Natural killer cell treated with Interleukin-12 subunit alpha and Interleukin-12 subunit beta and Interleukin-15 and Interleukin-18, amount 100 ng/mL, for 72 hours (primary cell): Measurements from ENCODE around the gene FMO2. TPM values are rescaled to one million over a fixed set of nuclear protein-coding genes. Genes with fewer than 3 reads are reported as not detected.

ENCODE experiments used
- ATAC-seq, 2 donors: fragments of 150-1000 bp; cut with Tn5 transposase in 1 of 2; sonication (Bioruptor Pico), chemical (Tn5 transposase) in 1 of 2; 2 replicates each; pipeline ENCODE4 v1.10.0; 2021
- DNase-seq: peaks from one replicate; pipeline ENCODE4 v3.0.0; 2022; ENCODE audit warnings: low spot score
- H3K27ac Mint-ChIP-seq, 2 donors: 1 replicate in 1 of 2; 2 replicates in 1 of 2; pipeline ENCODE4 v1.8.0; 2022; ENCODE audit warnings: mixed read lengths in 2 of 2, mild to moderate bottlenecking in 1 of 2, moderate library complexity in 1 of 2
- H3K27me3 Mint-ChIP-seq, 2 donors: 1 replicate in 1 of 2; 2 replicates in 1 of 2; pipeline ENCODE4 v1.8.0; 2022; ENCODE audit warnings: mixed read lengths in 2 of 2
- H3K36me3 Mint-ChIP-seq: one replicate; pipeline ENCODE4 v1.8.0; 2022; ENCODE audit warnings: mixed read lengths
- H3K4me1 Mint-ChIP-seq, 2 donors: 1 replicate in 1 of 2; 2 replicates in 1 of 2; pipeline ENCODE4 v1.8.0; 2022; ENCODE audit warnings: low read depth in 2 of 2, mixed read lengths in 2 of 2, mild to moderate bottlenecking in 1 of 2
- H3K4me3 Mint-ChIP-seq: one replicate; pipeline ENCODE4 v1.8.0; 2022; ENCODE audit warnings: mixed read lengths
- H3K9me3 Mint-ChIP-seq: 2 replicates; pipeline ENCODE4 v1.8.0; 2022; ENCODE audit warnings: mixed read lengths
- total RNA-seq, 2 donors: library from RNA; stranded (reverse); gene quantifications; one replicate each; pipeline ENCODE4 v1.2.3, GENCODE V29; 2022

FMO2 gene, protein sequence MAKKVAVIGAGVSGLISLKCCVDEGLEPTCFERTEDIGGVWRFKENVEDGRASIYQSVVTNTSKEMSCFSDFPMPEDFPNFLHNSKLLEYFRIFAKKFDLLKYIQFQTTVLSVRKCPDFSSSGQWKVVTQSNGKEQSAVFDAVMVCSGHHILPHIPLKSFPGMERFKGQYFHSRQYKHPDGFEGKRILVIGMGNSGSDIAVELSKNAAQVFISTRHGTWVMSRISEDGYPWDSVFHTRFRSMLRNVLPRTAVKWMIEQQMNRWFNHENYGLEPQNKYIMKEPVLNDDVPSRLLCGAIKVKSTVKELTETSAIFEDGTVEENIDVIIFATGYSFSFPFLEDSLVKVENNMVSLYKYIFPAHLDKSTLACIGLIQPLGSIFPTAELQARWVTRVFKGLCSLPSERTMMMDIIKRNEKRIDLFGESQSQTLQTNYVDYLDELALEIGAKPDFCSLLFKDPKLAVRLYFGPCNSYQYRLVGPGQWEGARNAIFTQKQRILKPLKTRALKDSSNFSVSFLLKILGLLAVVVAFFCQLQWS
- total RNA-seq, result not detected

DNA sequence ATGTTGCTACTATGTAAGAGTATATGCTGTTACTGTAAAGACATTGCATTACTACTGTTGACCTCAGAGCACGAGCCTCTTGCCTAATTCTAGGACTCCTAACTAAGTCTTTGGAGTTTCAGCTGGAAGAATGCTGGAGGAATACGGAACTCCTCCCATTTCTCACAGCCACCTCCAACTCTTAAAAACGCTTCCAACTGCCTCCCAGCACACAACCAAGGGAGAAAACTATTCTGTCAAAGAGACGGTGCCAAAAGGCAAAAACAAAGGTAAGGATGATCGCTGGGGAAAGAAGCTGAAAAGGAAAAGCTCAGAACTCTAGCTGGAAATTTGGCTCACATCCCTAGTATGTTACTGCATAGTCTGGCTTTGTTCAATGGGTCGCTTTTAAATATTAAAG, at the start of gene FMO2:
TSS of gene FMO2 (plus strand) at position 210 of the 400 bp plus-strand sequence. CDS start 414 bp downstream, outside the sequence.
- Mint-ChIP-seq H3K4me3 (no peak within 1 kb of the TSS), H3K4me1 (no peaks in the 10 kb centered on the region), H3K27me3 (peaks cover 6 to 26% of the 10 kb centered on the region in 2 donors), H3K27ac (no peak within 1 kb of the TSS), H3K9me3 (no peaks in the 10 kb centered on the region), H3K36me3 (no peaks in the 10 kb centered on the region)
- DNase-seq, result no peak
- ATAC-seq, result no peak

DNA sequence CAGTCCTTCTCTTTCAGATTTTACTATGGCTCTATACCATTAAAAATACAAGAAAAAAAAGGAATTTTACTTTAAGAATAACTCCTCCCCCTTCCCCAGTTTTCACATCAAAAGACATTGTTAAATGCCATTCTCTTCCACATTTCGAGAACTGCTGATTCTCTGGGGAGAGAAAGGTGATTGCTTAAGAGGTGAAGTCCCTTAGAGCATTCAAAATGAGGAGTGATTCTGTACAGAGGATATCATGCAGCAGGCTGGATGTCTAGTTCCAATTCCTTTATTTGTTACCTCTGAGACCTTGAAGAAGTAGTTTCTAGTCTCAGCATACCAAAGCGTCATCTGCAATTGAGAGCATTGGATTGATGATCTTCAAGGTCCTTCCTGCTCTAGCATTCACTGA, 47.5 kb upstream of the FMO2 start:
- DNase-seq (no peak), ATAC-seq (no peak)
- H3K4me3 Mint-ChIP-seq, result no peak overlapping the region
- no peaks in the 10 kb centered on the region for H3K36me3 Mint-ChIP-seq
- no peak overlapping the region for H3K27ac Mint-ChIP-seq
- H3K4me1 Mint-ChIP-seq, result no peaks in the 10 kb centered on the region
- H3K27me3 Mint-ChIP-seq, result peaks cover 5 to 29% of the 10 kb centered on the region in 2 donors
- H3K9me3 Mint-ChIP-seq, result peaks cover 2% of the 10 kb centered on the region

DNA sequence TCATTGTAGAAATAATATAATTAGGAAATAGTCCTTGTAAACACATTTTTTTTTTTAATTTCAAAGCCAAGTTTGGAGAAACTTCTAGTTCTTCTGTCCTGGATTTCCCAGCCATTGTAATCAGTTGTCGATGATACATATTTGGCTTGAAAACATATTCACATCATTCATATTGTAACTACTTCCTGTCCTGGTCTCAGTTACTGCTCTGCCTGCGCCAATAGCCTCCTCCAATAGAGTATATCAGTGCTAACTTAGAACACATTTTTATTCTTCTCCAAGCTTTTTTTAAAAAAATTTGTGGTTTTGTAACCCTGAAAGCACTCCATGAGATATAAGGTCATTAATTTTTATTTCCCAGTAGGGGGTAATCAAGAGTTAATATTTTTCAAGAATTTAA, 46.1 kb upstream of the FMO2 start:
- Mint-ChIP-seq H3K9me3 (peaks cover 2% of the 10 kb centered on the region), H3K4me1 (no peaks in the 10 kb centered on the region), H3K27ac (no peak overlapping the region), H3K36me3 (no peaks in the 10 kb centered on the region), H3K27me3 (peaks cover 5 to 34% of the 10 kb centered on the region in 2 donors), H3K4me3 (no peak overlapping the region)
- DNase-seq (no peak), ATAC-seq (no peak)

DNA sequence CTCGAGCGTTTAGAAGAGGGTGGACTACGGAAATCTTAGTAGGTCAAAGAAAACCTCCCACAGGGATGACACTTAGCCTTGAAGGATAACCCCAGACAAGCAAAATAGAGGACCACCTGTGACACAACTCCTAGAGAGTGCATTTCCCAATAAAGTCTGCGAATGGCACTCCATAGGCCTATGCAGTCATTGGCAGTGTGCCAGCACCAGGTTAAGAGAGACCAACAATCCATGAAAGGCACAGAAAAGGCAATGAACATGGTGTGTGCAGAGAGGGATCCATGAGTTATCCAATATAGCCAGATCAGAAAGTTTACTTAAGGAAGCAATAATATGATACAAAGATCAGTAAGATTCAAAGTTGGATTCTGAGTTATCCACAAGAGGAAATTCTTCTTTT, 45.2 kb upstream of the FMO2 start:
- H3K4me3 Mint-ChIP-seq, result no peak overlapping the region
- ATAC-seq (no peak), DNase-seq (no peak)
- peaks cover 5 to 42% of the 10 kb centered on the region in 2 donors for H3K27me3 Mint-ChIP-seq
- H3K9me3 Mint-ChIP-seq, result peaks cover 3% of the 10 kb centered on the region
- H3K4me1 Mint-ChIP-seq, result no peaks in the 10 kb centered on the region
- no peak overlapping the region for H3K27ac Mint-ChIP-seq
- no peaks in the 10 kb centered on the region for H3K36me3 Mint-ChIP-seq

DNA sequence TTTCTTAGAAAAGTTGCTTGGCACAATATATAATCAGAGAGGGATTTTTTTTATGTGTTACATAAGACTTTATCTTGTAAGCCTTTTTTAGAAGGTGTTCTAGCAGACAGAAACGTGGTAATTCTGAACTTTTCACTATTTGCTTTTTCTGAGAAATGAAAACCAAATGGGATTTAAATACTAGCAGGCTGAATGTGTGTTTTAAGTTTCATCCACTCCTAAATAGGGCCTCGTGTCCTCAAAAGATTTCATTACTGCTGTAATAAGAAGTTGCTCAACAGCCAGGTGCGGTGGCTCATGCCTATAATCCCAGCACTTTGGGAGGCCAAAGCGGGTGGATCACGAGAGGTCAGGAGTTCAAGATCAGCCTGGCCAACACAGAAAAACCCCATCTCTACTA, 44.7 kb upstream of the FMO2 start:
- no peak overlapping the region for H3K27ac Mint-ChIP-seq
- no peak for DNase-seq
- H3K4me1 Mint-ChIP-seq, result no peaks in the 10 kb centered on the region
- ATAC-seq, result no peak
- H3K36me3 Mint-ChIP-seq, result no peaks in the 10 kb centered on the region
- peaks cover 6% of the 10 kb centered on the region for H3K9me3 Mint-ChIP-seq
- H3K27me3 Mint-ChIP-seq, result peaks cover 5 to 47% of the 10 kb centered on the region in 2 donors
- no peak overlapping the region for H3K4me3 Mint-ChIP-seq

DNA sequence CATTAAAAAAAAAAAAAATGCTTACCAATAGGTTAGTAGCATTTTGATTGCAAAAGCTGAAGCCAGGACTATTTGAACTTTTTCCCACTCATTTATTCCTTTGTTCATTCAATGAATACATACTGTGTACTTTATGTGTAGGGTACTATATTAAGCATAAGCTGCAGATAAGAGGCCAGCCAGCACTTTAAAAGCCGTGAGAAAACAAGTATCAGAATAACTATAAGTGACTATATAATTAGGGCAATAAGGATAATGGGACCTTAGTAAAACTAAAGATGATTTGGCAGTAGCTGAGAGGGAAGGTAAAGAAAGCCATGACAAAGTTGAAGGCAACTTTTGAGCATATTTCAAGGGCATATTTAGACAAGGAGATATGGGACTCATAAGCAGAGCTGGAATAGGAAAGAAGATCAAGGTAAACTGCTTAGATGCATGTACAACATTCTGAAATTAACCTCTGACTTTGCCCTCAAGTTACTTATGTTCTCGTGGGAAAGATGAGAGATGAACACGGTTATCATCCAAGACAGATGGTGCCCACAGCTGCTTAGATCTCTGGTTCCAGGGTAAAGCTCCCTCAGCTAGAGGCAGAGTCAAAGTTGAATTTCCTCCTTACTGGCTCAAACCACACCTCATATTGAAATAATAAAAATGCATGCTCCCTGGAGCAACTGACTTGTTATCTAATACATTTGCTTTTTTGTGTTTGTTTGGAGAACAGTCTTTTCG, 44.0 kb upstream of the FMO2 start:
- H3K4me1 Mint-ChIP-seq, result no peaks in the 10 kb centered on the region
- no peak for DNase-seq
- H3K4me3 Mint-ChIP-seq, result no peak overlapping the region
- H3K36me3 Mint-ChIP-seq, result no peaks in the 10 kb centered on the region
- no peak for ATAC-seq
- no peak overlapping the region for H3K27ac Mint-ChIP-seq
- peaks cover 5 to 46% of the 10 kb centered on the region in 2 donors for H3K27me3 Mint-ChIP-seq
- peaks cover 6% of the 10 kb centered on the region for H3K9me3 Mint-ChIP-seq

DNA sequence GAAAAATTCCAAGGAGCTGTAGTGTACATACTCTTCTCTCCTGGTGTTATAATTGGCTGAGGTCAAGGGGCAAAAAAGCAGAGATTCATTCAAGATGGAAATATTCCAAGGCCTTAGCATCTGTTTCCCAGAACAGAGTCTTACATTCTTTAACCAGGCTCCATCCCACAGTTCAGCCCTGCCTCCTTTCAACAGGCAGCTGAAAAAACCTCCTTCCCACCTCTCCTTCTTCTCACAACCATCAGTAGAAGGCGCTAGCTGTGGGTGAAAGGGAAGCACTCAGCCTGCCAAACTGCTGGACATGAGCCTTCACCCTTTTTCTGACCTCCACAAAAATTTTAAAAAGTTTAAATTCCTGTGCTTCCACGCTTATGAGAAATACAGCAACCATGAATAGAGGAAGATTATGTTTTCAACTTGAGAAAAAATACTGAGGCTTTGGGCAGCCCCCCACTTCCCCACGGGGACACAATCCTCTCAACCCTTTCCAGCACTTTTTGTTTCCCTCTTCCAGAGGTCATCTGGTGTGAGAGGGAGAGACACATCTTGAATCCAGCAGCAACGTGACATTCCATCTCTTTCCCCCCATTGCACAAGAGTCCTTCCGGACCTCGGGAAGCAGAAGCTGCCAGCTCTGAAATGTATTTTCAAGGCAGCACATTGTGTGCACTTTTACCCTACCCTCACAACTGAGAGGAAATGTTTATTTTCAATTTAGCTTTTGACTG, 43.2 kb upstream of the FMO2 start:
- ATAC-seq (no peak), DNase-seq (no peak)
- H3K4me3 Mint-ChIP-seq, result no peak overlapping the region
- no peaks in the 10 kb centered on the region for H3K36me3 Mint-ChIP-seq
- H3K27me3 Mint-ChIP-seq, result peaks cover 3 to 39% of the 10 kb centered on the region in 2 donors
- peaks cover 3% of the 10 kb centered on the region for H3K9me3 Mint-ChIP-seq
- H3K27ac Mint-ChIP-seq, result no peak overlapping the region
- H3K4me1 Mint-ChIP-seq, result no peaks in the 10 kb centered on the region

DNA sequence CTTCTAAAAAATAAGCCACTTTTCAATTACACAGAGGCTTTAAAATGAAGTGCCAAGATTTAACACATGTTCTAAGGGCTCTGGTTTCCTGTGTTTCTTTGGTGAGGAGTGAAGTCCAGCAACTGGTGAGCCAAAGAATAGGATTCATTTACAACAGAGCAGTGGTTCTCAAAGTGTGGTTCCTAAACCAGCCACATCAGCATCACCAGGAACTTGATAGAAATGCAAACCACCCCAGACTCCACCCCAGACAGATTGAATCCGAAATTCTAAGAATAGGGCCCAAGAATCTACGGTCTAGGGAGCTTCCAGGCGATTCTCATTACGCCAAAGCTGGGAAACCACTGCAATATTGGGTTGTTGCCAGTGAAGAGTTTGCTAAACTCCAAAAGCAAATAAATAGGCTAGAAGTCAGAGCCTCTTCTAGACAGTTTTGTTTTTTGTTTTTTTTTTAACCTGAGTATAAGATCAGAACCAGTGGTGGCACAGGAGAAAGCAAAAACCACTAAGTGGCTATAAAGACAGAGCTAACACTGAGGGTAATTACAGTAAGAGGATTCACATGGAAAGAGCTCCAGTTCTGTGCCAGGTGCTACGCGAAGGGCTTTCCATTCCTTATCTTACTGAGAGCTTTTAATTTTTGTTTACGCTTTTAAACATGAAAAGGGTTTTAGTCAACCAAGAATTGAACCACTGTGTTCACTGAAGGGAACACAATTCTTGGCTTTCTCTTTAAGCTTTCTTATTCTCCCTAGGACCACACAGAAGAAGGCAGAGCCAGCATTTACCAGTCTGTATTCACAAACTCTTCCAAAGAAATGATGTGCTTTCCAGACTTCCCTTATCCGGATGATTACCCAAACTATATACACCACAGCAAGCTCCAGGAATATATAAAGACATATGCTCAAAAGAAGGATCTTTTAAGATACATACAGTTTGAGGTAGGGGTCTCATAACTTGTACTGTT, 42.4 kb upstream of the FMO2 start:
- peaks cover 2 to 30% of the 10 kb centered on the region in 2 donors for H3K27me3 Mint-ChIP-seq
- ATAC-seq, result no peak
- peaks cover 3% of the 10 kb centered on the region for H3K9me3 Mint-ChIP-seq
- H3K27ac Mint-ChIP-seq, result no peak overlapping the region
- no peaks in the 10 kb centered on the region for H3K4me1 Mint-ChIP-seq
- no peaks in the 10 kb centered on the region for H3K36me3 Mint-ChIP-seq
- no peak for DNase-seq
- no peak overlapping the region for H3K4me3 Mint-ChIP-seq

DNA sequence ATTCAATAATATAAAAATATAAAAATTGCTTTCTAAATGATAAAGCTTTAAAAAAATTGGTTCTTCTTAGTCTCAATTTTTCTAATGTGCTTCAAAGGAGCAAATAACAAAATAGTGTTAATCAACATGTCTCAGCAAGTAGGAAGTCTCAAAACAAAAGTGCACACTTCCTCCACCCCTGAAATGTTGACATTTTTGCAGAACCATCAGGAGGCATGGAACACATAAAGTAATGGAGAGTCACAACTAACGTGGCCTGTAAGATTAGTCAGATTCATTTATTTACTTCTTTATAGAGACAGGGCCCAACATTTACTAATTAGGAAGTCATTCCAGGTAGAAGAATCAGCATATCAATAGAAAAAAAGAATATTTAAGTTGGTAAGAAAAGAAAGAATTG, 34.9 kb upstream of the FMO2 start:
- H3K36me3 Mint-ChIP-seq, result no peaks in the 10 kb centered on the region
- peaks cover under 1% of the 10 kb centered on the region for H3K9me3 Mint-ChIP-seq
- H3K27me3 Mint-ChIP-seq, result peaks cover 2 to 6% of the 10 kb centered on the region in 2 donors
- no peaks in the 10 kb centered on the region for H3K4me1 Mint-ChIP-seq
- H3K4me3 Mint-ChIP-seq, result no peak overlapping the region
- no peak overlapping the region for H3K27ac Mint-ChIP-seq
- DNase-seq (no peak), ATAC-seq (no peak)

DNA sequence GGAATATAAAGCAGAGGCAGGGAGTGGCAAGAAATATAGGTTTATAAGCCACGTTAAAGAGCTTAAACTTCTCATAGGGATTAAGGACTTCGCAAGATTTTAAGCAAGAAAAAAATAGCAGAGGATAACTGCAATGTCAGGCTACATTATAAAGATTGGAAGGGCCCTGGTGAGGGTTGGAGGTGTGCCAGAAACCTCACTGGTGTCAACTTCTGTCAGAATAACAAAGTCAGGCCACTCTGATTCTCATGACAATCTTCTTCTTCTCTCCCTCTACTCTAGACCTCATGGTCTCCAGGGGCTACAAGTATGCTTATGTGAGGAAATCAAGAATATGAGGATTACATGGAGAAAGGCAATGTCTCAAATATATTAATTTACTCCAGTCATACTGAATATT, 32.6 kb upstream of the FMO2 start:
- H3K27ac Mint-ChIP-seq, result no peak overlapping the region
- ATAC-seq (no peak), DNase-seq (no peak)
- H3K36me3 Mint-ChIP-seq, result no peaks in the 10 kb centered on the region
- H3K4me1 Mint-ChIP-seq, result no peaks in the 10 kb centered on the region
- H3K27me3 Mint-ChIP-seq, result peaks cover 0 to 6% of the 10 kb centered on the region in 2 donors
- H3K4me3 Mint-ChIP-seq, result no peak overlapping the region
- H3K9me3 Mint-ChIP-seq, result no peaks in the 10 kb centered on the region

DNA sequence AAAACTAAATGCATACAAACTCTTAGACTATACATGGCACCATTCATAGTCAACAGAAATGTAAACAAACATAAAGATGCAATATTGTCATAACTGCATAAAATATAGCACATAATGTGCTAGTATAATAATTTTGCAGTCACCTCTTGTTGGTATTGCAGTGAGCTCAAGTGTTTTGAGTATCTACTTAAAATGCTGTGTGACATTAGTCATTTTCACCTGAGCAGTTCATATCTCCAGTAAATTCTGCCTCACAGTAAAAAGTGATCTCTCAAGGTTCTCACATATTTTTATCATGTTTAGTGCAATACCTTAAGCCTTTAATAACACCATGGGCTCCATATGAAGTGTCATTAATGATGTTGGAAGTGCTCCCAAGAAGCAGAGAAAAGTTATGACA, 29.6 kb upstream of the FMO2 start:
- no peak for DNase-seq
- peaks cover 7% of the 10 kb centered on the region for H3K9me3 Mint-ChIP-seq
- no peaks in the 10 kb centered on the region for H3K4me1 Mint-ChIP-seq
- ATAC-seq, result no peak
- H3K4me3 Mint-ChIP-seq, result no peak overlapping the region
- no peak overlapping the region for H3K27ac Mint-ChIP-seq
- H3K27me3 Mint-ChIP-seq, result peaks cover 7 to 8% of the 10 kb centered on the region in 2 donors
- H3K36me3 Mint-ChIP-seq, result no peaks in the 10 kb centered on the region

DNA sequence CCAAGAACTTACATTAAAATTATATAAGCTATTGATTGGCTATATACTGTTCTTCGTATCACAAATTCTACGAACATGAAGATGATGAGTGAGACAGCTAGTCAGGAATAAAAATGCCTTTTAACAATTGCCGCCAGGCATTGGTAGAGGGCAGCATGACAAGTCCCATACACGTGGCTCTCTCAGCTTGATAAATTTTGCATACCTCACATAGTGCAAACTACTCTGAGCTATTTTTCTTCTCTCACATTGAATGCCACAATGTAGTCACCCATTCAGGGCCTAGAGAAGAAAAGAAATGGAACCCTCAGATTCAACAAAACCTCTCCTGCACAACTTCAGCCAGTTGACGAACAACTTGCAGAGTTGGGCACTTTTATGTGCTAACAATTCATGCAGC, 27.0 kb upstream of the FMO2 start:
- Mint-ChIP-seq H3K27me3 (peaks cover 7% of the 10 kb centered on the region in 2 donors), H3K27ac (no peak overlapping the region), H3K36me3 (no peaks in the 10 kb centered on the region), H3K9me3 (peaks cover 7% of the 10 kb centered on the region), H3K4me1 (no peaks in the 10 kb centered on the region), H3K4me3 (no peak overlapping the region)
- ATAC-seq (no peak), DNase-seq (no peak)

DNA sequence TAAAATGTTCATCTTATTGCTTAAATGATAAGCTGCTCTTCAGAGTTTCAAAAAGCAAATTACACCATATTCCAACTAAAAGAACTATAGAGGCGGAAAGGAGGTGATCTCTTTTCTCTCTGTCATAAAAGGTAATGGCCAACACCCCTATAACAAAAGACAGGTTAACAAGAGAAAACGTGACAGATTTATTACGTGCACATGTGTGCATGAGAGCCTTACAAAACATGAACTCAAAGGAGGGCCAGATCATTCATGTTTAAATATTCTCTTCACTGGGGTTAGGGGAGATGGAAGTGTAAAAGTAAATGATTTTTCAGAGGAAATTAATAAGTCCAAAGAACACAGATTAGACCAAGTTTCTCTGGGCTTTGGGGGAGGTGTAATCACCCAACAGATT, 26.5 kb upstream of the FMO2 start:
- Mint-ChIP-seq H3K36me3 (no peaks in the 10 kb centered on the region), H3K27ac (no peak overlapping the region), H3K27me3 (peaks cover 7% of the 10 kb centered on the region in 2 donors), H3K9me3 (peaks cover 7% of the 10 kb centered on the region), H3K4me3 (no peak overlapping the region), H3K4me1 (no peaks in the 10 kb centered on the region)
- ATAC-seq (no peak), DNase-seq (no peak)
